K562 (cell line): ENCODE measurements around the gene PLCB3. TPM values are rescaled to one million over a fixed set of nuclear protein-coding genes. Genes with fewer than 3 reads are reported as not detected.
A peak's percentile ranks its signal among the peaks of the same experiment; 100 is the strongest.

Experiments
- ARID1B ChIP-seq: fragments of 450-650 bp; IDR thresholded peaks from 2 replicates; pipeline ENCODE4 v1.6.1; 2016; ENCODE audit warnings: antibody characterized with exemption, mild to moderate bottlenecking, inconsistent platforms
- EZH2 ChIP-seq: IDR thresholded peaks from 2 replicates; pipeline ENCODE4 v1.6.1; 2012; ENCODE audit warnings: low read depth, mild to moderate bottlenecking, inconsistent platforms, low read length, borderline replicate concordance
- HNRNPUL1 ChIP-seq: fragments of 200-400 bp; formaldehyde crosslinking; IDR thresholded peaks from 2 replicates; pipeline ENCODE4 v1.6.1; 2017; ENCODE audit warnings: low read length
- NFIX ChIP-seq: fragments of 250-450 bp; sonication (Bioruptor Pico); IDR thresholded peaks from 2 replicates; pipeline ENCODE4 v1.4.0; 2020; ENCODE audit warnings: low read depth, mild to moderate bottlenecking, moderate library complexity
- NONO ChIP-seq, 2 experiments: fragments of 200-400 bp in 1 of 2; fragments of 450-650 bp in 1 of 2; formaldehyde crosslinking in 1 of 2; IDR thresholded peaks; 2 replicates each; pipeline ENCODE4 v1.6.1; 2017; ENCODE audit warnings: low read depth in 2 of 2, mild to moderate bottlenecking in 2 of 2, moderate library complexity in 2 of 2, low read length in 1 of 2
- PTBP1 ChIP-seq: fragments of 200-400 bp; formaldehyde crosslinking; IDR thresholded peaks from 2 replicates; pipeline ENCODE4 v1.6.1; 2017; ENCODE audit warnings: low read depth, low read length
- polyA plus RNA-seq, 8 experiments: library from polyadenylated mRNA; depleted of rRNA in 4 of 8; stranded (reverse) in 5 of 8; unstranded in 3 of 8; fragments of >200 nt; fragmentation: Nextera tagmentation in 2 of 8; fragmentation: Illumina TruSeq in 1 of 8; extraction: Ambion mirVana in 2 of 8; extraction: Trizol in 1 of 8; gene quantifications; 2 replicates each; pipeline versions ENCODE4 v1.2.1 to v1.2.3, GENCODE V29; 2011 to 2014; ENCODE audit warnings: inconsistent platforms in 1 of 8, missing spikeins in 1 of 8
- total RNA-seq, 7 experiments: library from RNA; depleted of rRNA in 6 of 7; stranded (reverse); fragments of >200 nt in 6 of 7; fragmentation: Illumina TruSeq in 2 of 7; extraction: Trizol in 2 of 7; gene quantifications; 2 replicates each; pipeline versions ENCODE4 v1.2.1 to v1.2.3, GENCODE V29; 2011 to 2021; ENCODE audit warnings: low replicate concordance in 1 of 7
- TF ChIP-seq, protein P1 (sequence below): fragments of 250-450 bp; sonication (Bioruptor Pico); IDR thresholded peaks from 2 replicates; pipeline ENCODE4 v1.5.0; 2021; ENCODE audit warnings: mild to moderate bottlenecking, moderate library complexity
- TF ChIP-seq, protein P2 (sequence below): fragments of 450-650 bp; formaldehyde crosslinking; IDR thresholded peaks from 2 replicates; pipeline ENCODE4 v1.4.0; 2020; ENCODE audit warnings: mild to moderate bottlenecking
- TF ChIP-seq, protein P3 (sequence below), 2 experiments: fragments of 450-650 bp in 1 of 2; sonication (generic) in 1 of 2; formaldehyde crosslinking in 1 of 2; IDR thresholded peaks; 2 replicates each; pipeline versions ENCODE4 v1.7.1 to v1.9.0; 2016 to 2022; ENCODE audit warnings: inconsistent platforms in 1 of 2, mild to moderate bottlenecking in 1 of 2, missing genetic modification reagents in 1 of 2
- TF ChIP-seq, protein P4 (sequence below): fragments of 250-450 bp; sonication (Bioruptor Pico); IDR thresholded peaks from 2 replicates; pipeline ENCODE4 v1.9.0; 2021; ENCODE audit warnings: mild to moderate bottlenecking

PLCB3 gene
- total and polyA plus RNA-seq, 9 of the 15 experiments (the other 6 are each of a cell fraction or from before 2014, with no cell fraction given), result 0.31 to 44.8 (median 14.6) TPM

DNA sequence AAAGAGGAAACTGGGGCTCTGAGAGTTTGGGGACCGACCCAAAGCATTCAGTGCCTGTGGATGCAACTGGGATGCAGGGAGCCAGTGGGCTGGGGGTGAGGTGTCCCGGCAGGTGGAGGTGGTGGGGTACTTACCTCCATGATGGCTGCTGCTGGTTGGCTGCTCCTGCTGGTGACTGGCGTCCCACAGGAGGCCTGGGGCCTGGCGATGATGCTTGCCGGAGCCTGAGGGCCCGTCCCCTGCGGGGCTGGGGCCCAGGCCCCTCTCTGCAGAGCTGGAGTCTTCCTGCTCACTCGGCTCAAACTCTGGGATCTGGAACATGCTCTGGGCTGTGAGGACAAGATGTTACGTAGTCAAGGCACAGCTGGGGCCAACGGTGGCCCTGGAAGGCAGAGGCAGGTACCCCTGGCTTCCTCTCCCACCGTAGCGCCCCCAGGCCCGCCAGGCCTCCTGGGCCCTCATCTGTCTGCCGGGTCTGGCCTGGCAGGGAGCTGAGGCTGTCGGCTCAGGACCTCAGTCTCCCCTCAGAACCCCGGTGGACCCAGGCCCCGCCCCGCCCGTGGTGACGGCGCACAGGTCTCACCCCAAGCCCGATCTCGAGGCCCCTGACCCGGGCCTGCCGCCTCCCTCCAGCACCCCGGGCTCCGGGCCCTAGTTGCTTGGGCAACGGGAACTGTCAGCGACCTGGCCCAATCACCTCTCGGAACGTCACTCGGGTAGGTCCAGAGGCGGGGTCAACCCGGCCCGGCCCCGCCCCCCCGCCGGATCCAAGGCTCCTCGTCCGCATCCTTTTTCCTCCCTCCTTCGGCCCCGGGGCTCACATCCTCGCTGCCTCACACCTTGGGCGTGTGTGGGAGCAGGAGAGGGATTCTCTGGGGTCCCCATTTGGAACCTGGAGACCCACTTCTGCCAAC, 33.0 kb downstream of the PLCB3 start, which contains the start of gene BAD (continued):
- TF ChIP-seq, protein P1, sequence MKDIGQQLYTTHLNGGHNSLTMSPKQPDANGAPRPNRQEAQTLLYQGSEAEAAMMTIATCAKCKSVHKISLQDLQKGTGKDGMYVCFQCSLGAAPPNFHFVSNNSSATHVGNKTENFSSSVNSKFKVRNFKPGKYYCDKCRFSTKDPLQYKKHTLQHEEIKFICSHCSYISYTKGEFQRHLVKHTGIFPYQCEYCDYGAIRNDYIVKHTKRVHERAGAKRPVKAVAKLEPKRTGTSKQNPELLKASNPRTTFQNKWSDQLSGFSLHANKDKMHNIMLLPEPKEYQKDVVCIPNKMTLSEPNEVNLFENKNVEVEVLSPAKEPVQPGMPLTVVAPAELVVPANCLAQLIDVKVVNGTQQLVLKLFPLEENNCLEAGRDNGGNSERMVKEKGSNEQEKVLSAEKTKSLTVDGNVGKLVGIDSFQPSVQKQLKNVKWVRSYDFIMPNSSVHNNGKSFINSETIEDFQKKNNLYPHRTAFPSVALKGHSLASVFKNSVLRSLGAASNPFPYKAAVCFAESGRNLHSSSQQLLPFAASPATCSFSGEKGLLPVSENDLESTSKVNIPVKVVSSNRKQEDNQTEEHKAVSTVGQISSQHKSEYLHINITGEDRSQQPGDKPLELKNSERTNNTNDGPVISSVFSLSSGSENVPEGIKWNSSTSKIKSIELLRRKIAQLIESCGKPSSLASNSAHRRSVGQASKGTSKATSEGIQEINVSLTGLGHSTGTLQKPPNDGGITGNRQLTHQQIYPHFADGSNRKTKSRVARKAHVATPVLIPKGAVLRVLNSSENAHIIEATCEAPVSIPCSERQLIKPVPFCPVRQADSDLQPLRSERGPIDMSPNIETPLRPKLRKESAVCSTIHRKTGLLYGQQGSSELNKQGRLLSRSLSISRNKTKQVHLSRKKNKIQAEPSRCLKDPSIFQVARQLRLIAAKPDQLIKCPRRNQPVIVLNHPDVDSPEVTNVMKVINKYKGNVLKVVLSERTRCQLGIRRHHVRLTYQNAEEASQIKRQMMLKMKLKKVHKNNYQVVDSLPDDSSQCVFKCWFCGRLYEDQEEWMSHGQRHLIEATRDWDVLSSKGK, result no peak
- TF ChIP-seq EZH2 (no peak), PTBP1 (no peak), NFIX (no peak), HNRNPUL1 (no peak), ARID1B (no peak), NONO (IDR thresholded peaks at IDR 0.05; ENCODE audit: low read depth in 2 of 2, low read length in 1 of 2) (no peak)
- TF ChIP-seq, protein P2, sequence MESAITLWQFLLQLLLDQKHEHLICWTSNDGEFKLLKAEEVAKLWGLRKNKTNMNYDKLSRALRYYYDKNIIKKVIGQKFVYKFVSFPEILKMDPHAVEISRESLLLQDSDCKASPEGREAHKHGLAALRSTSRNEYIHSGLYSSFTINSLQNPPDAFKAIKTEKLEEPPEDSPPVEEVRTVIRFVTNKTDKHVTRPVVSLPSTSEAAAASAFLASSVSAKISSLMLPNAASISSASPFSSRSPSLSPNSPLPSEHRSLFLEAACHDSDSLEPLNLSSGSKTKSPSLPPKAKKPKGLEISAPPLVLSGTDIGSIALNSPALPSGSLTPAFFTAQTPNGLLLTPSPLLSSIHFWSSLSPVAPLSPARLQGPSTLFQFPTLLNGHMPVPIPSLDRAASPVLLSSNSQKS, result no peak
- TF ChIP-seq, protein P3, sequence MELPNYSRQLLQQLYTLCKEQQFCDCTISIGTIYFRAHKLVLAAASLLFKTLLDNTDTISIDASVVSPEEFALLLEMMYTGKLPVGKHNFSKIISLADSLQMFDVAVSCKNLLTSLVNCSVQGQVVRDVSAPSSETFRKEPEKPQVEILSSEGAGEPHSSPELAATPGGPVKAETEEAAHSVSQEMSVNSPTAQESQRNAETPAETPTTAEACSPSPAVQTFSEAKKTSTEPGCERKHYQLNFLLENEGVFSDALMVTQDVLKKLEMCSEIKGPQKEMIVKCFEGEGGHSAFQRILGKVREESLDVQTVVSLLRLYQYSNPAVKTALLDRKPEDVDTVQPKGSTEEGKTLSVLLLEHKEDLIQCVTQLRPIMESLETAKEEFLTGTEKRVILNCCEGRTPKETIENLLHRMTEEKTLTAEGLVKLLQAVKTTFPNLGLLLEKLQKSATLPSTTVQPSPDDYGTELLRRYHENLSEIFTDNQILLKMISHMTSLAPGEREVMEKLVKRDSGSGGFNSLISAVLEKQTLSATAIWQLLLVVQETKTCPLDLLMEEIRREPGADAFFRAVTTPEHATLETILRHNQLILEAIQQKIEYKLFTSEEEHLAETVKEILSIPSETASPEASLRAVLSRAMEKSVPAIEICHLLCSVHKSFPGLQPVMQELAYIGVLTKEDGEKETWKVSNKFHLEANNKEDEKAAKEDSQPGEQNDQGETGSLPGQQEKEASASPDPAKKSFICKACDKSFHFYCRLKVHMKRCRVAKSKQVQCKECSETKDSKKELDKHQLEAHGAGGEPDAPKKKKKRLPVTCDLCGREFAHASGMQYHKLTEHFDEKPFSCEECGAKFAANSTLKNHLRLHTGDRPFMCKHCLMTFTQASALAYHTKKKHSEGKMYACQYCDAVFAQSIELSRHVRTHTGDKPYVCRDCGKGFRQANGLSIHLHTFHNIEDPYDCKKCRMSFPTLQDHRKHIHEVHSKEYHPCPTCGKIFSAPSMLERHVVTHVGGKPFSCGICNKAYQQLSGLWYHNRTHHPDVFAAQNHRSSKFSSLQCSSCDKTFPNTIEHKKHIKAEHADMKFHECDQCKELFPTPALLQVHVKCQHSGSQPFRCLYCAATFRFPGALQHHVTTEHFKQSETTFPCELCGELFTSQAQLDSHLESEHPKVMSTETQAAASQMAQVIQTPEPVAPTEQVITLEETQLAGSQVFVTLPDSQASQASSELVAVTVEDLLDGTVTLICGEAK (IDR thresholded peaks at IDR 0.05), result peak; percentile 63
- TF ChIP-seq, protein P3 (CRISPR knock-in tag; IDR thresholded peaks at IDR 0.05), result no peak
- TF ChIP-seq, protein P4, sequence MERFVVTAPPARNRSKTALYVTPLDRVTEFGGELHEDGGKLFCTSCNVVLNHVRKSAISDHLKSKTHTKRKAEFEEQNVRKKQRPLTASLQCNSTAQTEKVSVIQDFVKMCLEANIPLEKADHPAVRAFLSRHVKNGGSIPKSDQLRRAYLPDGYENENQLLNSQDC (CRISPR knock-in tag), result 0 out of 2 replicates have a peak, but pooled peaks have one; percentile 54
